GM18870 (cell line): Measurements from ENCODE around the gene HLX.

Experiments
- ATAC-seq: cut with Tn5 transposase; IDR thresholded peaks from one replicate; pipeline ENCODE4 v1.9.1; 2021; ENCODE audit warnings: moderate library complexity; ENCODE audit not compliant: unreplicated experiment

Gene HLX

GRCh38 chr1:220879076-220879508, at the start of gene HLX:
Gene HLX (plus strand): TSS chr1:220879443. CDS start chr1:220879858, 415 bp downstream.
- peak; percentile 29 for ATAC-seq

- ATAC-seq, result no peak
Measured at GRCh38 chr1:220833436-220833835, 45.8 kb upstream of the HLX start.

GRCh38 chr1:220834155-220834870, 44.9 kb upstream of the HLX start:
- ATAC-seq, result no peak

GRCh38 chr1:220838578-220838977, 40.7 kb upstream of the HLX start:
- no peak for ATAC-seq

- no peak for ATAC-seq
Measured at GRCh38 chr1:220839474-220839873, 39.8 kb upstream of the HLX start.

- no peak for ATAC-seq
Measured at GRCh38 chr1:220841293-220841692, 38.0 kb upstream of the HLX start.

GRCh38 chr1:220843481-220844011, 35.7 kb upstream of the HLX start:
- ATAC-seq, result no peak

- no peak for ATAC-seq
Measured at GRCh38 chr1:220852408-220852807, 26.8 kb upstream of the HLX start.

GRCh38 chr1:220872296-220872695, 6.9 kb upstream of the HLX start:
- no peak for ATAC-seq

- ATAC-seq, result no peak
Measured at GRCh38 chr1:220873087-220873486, 6.2 kb upstream of the HLX start.

- no peak for ATAC-seq
Measured at GRCh38 chr1:220873868-220874655, 5.2 kb upstream of the HLX start.

- no peak for ATAC-seq
Measured at GRCh38 chr1:220875260-220875659, 4.0 kb upstream of the HLX start.

- no peak for ATAC-seq
Measured at GRCh38 chr1:220876511-220877376, 2.5 kb upstream of the HLX start.

- no peak for ATAC-seq
Measured at GRCh38 chr1:220877377-220878095, 1.7 kb upstream of the HLX start.

GRCh38 chr1:220878191-220879075, 810 bp upstream of the HLX start:
- peak; percentile 30 for ATAC-seq

GRCh38 chr1:220879509-220880361, 492 bp downstream of the HLX start:
- ATAC-seq, result peak; percentile 22

GRCh38 chr1:220880362-220880670, 1.1 kb downstream of the HLX start:
- ATAC-seq, result no peak

GRCh38 chr1:220880726-220881506, 1.7 kb downstream of the HLX start:
- ATAC-seq, result no peak
